GM19193 (cell line): ENCODE measurements around the gene C11orf54.
A peak's percentile ranks its signal among the peaks of the same experiment; 100 is the strongest.

ENCODE experiments used
- POLR2A ChIP-seq: IDR thresholded peaks from 4 replicates; pipeline ENCODE4 v1.6.1; 2011; ENCODE audit not compliant: insufficient read depth, insufficient read length; ENCODE audit errors: extremely low read depth

C11orf54 gene

GRCh38 chr11:93741094-93741881 is at the start of gene C11orf54, which contains the start of gene TAF1D:
Gene C11orf54 (plus strand): TSS chr11:93741672. CDS start chr11:93747394, 5,722 bp downstream.
Gene TAF1D (minus strand): TSS chr11:93741495. CDS start chr11:93739304, 2,191 bp downstream.
- TF ChIP-seq POLR2A = peak; percentile 99

GRCh38 chr11:93694109-93694508 is 47.4 kb upstream of the C11orf54 start:
- TF ChIP-seq POLR2A = no peak

GRCh38 chr11:93694557-93694956 is 46.9 kb upstream of the C11orf54 start:
- TF ChIP-seq POLR2A = no peak

- no peak for TF ChIP-seq POLR2A
Observed at GRCh38 chr11:93697611-93698010, 43.9 kb upstream of the C11orf54 start.

- no peak for TF ChIP-seq POLR2A
Observed at GRCh38 chr11:93700830-93701229, 40.6 kb upstream of the C11orf54 start.

- no peak for TF ChIP-seq POLR2A
Observed at GRCh38 chr11:93704237-93704636, 37.2 kb upstream of the C11orf54 start.

- TF ChIP-seq POLR2A = no peak
Observed at GRCh38 chr11:93710239-93710638, 31.2 kb upstream of the C11orf54 start.

- TF ChIP-seq POLR2A = no peak
Observed at GRCh38 chr11:93712678-93713077, 28.8 kb upstream of the C11orf54 start.

GRCh38 chr11:93715797-93716396 is 25.6 kb upstream of the C11orf54 start:
- TF ChIP-seq POLR2A = no peak

- TF ChIP-seq POLR2A = no peak
Observed at GRCh38 chr11:93717501-93717900, 24.0 kb upstream of the C11orf54 start.

- no peak for TF ChIP-seq POLR2A
Observed at GRCh38 chr11:93718057-93718563, 23.4 kb upstream of the C11orf54 start.

- no peak for TF ChIP-seq POLR2A
Observed at GRCh38 chr11:93719310-93719709, 22.2 kb upstream of the C11orf54 start.

- no peak for TF ChIP-seq POLR2A
Observed at GRCh38 chr11:93720522-93720921, 20.9 kb upstream of the C11orf54 start.

- TF ChIP-seq POLR2A = no peak
Observed at GRCh38 chr11:93724089-93724488, 17.4 kb upstream of the C11orf54 start.

- no peak for TF ChIP-seq POLR2A
Observed at GRCh38 chr11:93727985-93728791, 13.3 kb upstream of the C11orf54 start.
